ENCODE measurements around the gene DOK7. TPM values are rescaled to one million over a fixed set of nuclear protein-coding genes. Genes with fewer than 3 reads are reported as not detected.

Gene DOK7, protein sequence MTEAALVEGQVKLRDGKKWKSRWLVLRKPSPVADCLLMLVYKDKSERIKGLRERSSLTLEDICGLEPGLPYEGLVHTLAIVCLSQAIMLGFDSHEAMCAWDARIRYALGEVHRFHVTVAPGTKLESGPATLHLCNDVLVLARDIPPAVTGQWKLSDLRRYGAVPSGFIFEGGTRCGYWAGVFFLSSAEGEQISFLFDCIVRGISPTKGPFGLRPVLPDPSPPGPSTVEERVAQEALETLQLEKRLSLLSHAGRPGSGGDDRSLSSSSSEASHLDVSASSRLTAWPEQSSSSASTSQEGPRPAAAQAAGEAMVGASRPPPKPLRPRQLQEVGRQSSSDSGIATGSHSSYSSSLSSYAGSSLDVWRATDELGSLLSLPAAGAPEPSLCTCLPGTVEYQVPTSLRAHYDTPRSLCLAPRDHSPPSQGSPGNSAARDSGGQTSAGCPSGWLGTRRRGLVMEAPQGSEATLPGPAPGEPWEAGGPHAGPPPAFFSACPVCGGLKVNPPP
- total RNA-seq: 4.0 to 4.8 TPM (median 4.5 TPM) in 3 replicates

DNA sequence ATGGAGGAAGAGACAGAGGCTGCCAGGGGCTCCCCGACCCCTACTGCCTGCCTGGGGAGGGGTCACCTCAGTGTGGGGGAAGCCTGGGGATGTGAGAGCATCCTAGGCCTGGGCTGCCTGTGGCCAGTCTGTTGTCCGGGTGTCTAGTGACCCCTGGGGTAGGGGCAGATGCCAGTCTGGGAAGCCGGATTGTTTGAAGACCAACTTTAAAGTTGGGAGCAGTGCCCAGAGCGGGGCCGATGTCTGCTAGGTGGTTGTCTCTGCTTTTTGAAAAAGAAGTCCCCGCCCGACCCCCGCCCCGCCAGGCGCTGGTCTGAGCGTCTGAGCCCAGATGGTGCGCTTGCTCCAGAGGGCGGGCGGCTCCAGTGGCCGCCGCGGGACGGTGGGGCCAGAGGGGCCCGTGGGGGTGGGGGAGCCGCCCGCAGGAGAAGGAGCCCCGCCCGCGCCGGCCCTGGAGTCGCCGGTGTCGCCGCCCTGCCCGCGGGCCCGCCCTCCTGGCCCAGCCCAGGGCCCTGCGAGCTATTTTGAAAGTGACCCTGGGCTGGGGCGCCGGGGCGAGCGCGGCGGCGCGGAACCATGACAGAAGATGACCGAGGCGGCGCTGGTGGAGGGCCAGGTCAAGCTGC lies at the start of gene DOK7:
Gene DOK7 (plus strand): TSS at position 517 of the 626 bp plus-strand sequence. CDS start 70 bp downstream, at position 587.
- TF ChIP-seq, protein P1, sequence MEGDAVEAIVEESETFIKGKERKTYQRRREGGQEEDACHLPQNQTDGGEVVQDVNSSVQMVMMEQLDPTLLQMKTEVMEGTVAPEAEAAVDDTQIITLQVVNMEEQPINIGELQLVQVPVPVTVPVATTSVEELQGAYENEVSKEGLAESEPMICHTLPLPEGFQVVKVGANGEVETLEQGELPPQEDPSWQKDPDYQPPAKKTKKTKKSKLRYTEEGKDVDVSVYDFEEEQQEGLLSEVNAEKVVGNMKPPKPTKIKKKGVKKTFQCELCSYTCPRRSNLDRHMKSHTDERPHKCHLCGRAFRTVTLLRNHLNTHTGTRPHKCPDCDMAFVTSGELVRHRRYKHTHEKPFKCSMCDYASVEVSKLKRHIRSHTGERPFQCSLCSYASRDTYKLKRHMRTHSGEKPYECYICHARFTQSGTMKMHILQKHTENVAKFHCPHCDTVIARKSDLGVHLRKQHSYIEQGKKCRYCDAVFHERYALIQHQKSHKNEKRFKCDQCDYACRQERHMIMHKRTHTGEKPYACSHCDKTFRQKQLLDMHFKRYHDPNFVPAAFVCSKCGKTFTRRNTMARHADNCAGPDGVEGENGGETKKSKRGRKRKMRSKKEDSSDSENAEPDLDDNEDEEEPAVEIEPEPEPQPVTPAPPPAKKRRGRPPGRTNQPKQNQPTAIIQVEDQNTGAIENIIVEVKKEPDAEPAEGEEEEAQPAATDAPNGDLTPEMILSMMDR (IDR thresholded peaks at IDR 0.05; ENCODE audit: unreplicated experiment): no peak
- Mint-ChIP-seq H3K27ac (peak within 1 kb of the TSS; percentile 89), H3K4me3 (peak within 1 kb of the TSS; percentile 55), H3K9me3 (peaks cover 6% of the 10 kb centered on the region), H3K36me3 (peaks cover 4% of the 10 kb centered on the region), H3K27me3 (ENCODE audit: low read depth) (peaks cover 41% of the 10 kb centered on the region), H3K4me1 (peaks cover 18% of the 10 kb centered on the region)
- no peak for DNase-seq (ENCODE audit: low spot score in 2 of 2, unreplicated experiment in 2 of 2)

DNA sequence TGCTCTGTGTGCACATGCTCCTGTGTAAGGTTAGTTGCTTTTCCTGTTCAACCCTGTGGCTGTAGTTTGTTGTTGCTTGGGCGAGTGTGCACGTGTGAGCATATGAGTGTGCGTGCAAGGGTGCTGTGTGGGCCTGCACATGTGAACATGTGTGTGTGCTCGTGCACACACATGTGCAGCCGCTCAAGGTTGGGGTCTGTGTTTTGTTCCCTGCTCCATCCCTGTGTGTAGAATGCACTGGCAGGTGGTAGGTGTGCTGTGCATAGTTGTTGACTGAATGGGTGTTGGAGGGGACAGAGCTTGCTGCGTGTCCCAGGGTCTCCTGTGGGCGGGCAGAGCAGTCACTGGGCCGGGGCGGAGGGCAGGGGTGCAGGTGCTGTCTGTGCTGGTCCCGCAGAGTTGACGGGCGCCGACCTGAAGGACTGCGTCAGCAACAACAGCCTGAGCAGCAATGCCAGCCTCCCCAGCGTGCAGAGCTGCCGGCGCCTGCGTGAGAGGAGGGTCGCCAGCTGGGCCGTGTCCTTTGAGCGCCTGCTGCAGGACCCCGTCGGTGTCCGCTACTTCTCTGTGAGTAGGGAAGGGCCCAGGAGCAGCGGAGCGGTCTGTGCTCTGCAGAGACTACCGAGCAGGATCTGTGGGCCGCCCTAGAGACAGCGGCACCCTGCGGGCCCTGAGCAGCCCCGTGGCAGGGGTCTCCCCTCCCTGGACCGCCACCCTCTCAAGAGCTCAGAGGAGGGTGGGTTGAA lies 49.3 kb upstream of the DOK7 start:
- no peak for DNase-seq (ENCODE audit: low spot score in 2 of 2, unreplicated experiment in 2 of 2)
- H3K36me3 Mint-ChIP-seq: peaks cover 21% of the 10 kb centered on the region
- no peaks in the 10 kb centered on the region for H3K27me3 Mint-ChIP-seq (ENCODE audit: low read depth)
- TF ChIP-seq, protein P1 (IDR thresholded peaks at IDR 0.05; ENCODE audit: unreplicated experiment): no peak
- H3K27ac Mint-ChIP-seq: no peak overlapping the region
- peaks cover 6% of the 10 kb centered on the region for H3K4me1 Mint-ChIP-seq
- H3K9me3 Mint-ChIP-seq: no peaks in the 10 kb centered on the region
- no peak overlapping the region for H3K4me3 Mint-ChIP-seq

DNA sequence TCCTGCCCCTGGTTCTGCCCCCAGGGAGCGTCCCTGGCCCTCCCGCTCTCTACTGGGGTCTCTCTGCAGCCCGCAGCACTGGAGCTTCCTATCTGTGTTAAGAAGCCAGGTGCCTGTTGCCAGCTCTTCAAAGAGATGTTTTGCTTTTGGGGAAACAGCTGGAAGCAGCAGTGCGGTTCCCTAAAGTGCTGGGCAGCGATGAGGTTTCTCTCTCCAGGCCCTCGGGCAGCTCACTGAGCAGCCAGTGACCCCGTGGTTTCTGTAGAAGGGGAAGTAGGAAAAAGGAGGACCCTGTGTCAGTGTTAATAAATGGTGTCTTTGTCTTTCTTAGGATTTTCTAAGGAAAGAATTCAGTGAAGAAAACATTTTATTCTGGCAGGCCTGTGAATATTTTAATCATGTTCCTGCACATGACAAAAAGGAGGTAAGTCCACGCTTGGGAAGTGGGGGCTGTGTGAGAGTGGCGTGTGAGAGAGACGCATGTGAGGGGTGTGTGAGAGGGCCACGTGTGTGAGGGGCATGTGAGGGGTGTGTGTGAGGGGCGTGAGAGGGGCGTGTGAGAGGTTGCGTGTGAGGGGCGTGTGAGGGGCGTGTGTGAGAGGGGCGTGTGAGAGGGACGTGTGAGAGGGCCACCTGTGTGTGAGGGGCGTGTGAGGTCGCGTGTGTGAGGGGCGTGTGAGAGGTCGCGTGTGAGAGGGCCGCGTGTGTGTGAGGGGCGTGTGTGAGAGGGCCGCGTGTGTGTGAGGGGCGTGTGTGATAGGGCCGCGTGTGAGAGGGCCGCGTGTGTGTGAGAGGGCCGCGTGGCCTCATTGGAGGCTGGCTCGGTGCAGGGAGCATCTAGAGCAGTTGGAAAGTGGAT lies 48.5 kb upstream of the DOK7 start:
- Mint-ChIP-seq H3K4me1 (peaks cover 2% of the 10 kb centered on the region), H3K27me3 (ENCODE audit: low read depth) (no peaks in the 10 kb centered on the region)

DNA sequence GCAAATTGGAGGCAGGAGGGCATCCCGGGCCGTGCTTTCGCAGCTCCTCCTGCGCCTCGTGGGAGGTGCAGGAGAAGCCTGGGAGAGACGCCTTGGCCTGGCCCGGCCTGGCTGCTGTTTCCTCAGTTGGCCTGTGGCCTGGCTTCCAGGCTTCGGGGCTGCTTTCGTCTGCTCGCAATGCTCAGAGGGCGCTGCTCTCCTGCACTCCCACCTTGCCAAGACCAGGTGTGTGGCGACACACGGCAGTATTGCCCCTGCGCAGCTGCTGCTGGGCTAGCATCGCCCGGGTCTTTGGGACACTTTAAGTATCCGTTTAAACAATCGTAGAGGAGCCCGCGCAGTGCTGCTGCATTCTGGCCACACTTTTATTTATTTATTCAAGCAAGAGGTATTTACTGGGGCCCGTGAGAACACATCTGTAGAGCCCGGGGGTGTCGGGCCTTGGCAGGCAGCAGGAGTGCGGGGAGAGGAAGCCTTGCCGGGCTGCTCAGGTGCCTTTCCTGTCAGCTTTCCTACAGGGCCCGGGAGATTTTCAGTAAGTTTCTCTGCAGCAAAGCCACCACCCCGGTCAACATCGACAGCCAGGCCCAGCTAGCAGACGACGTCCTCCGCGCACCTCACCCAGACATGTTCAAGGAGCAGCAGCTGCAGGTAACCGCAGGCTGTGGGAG lies 47.5 kb upstream of the DOK7 start:
- Mint-ChIP-seq H3K9me3 (no peaks in the 10 kb centered on the region), H3K27me3 (ENCODE audit: low read depth) (no peaks in the 10 kb centered on the region), H3K27ac (no peak overlapping the region), H3K4me1 (no peaks in the 10 kb centered on the region), H3K4me3 (no peak overlapping the region), H3K36me3 (peaks cover 21% of the 10 kb centered on the region)
- TF ChIP-seq, protein P1 (IDR thresholded peaks at IDR 0.05; ENCODE audit: unreplicated experiment): no peak
- no peak for DNase-seq (ENCODE audit: low spot score in 2 of 2, unreplicated experiment in 2 of 2)

More for the DNA sequence above, 48.5 kb upstream of the DOK7 start:
- Mint-ChIP-seq H3K27ac (no peak overlapping the region), H3K9me3 (no peaks in the 10 kb centered on the region), H3K4me3 (no peak overlapping the region), H3K36me3 (peaks cover 21% of the 10 kb centered on the region)
- no peak for DNase-seq (ENCODE audit: low spot score in 2 of 2, unreplicated experiment in 2 of 2)
- TF ChIP-seq, protein P1 (IDR thresholded peaks at IDR 0.05; ENCODE audit: unreplicated experiment): no peak

Data from mesothelial cell of epicardium (in vitro differentiated cells).